K562 (cell line): ENCODE data around the gene ILKAP. TPM values are rescaled to one million over a fixed set of nuclear protein-coding genes. Genes with fewer than 3 reads are reported as not detected.

ENCODE experiments used
- BRCA1 ChIP-seq, 2 experiments: fragments of 450-650 bp in 1 of 2; sonication (generic) in 1 of 2; formaldehyde crosslinking in 1 of 2; IDR thresholded peaks; 2 replicates each; pipeline versions ENCODE4 v1.5.0 to v1.6.1; 2017 to 2020; ENCODE audit warnings: mild to moderate bottlenecking in 1 of 2, missing genetic modification reagents in 1 of 2
- BRD4 ChIP-seq: fragments of 200-600 bp; sonication (generic); IDR thresholded peaks from 2 replicates; pipeline ENCODE4 v1.6.1; 2017; ENCODE audit warnings: inconsistent platforms
- BRF1 ChIP-seq: IDR thresholded peaks from 3 replicates; pipeline ENCODE4 v1.6.1; 2011; ENCODE audit warnings: borderline replicate concordance, mild to moderate bottlenecking; ENCODE audit not compliant: insufficient read length; ENCODE audit errors: extremely low read depth
- DEAF1 ChIP-seq: fragments of 450-650 bp; formaldehyde crosslinking; IDR thresholded peaks from 2 replicates; pipeline ENCODE4 v1.4.0; 2020; ENCODE audit warnings: mild to moderate bottlenecking, moderate library complexity
- HDAC3 ChIP-seq: fragments of 450-650 bp; IDR thresholded peaks from 2 replicates; pipeline ENCODE4 v1.6.1; 2018; ENCODE audit warnings: borderline replicate concordance, mild to moderate bottlenecking, moderate library complexity; ENCODE audit not compliant: partially characterized antibody
- KLF6 ChIP-seq: fragments of 250-450 bp; sonication (Bioruptor Pico); IDR thresholded peaks from 2 replicates; pipeline ENCODE4 v1.4.0; 2020; ENCODE audit warnings: mild to moderate bottlenecking, moderate library complexity, borderline replicate concordance
- NFIC ChIP-seq: fragments of 450-650 bp; IDR thresholded peaks from 2 replicates; pipeline ENCODE4 v1.6.1; 2017; ENCODE audit warnings: mild to moderate bottlenecking, inconsistent platforms
- POLR2A ChIP-seq: fragments of 450-650 bp; conservative IDR thresholded peaks from 2 replicates; pipeline ENCODE4 v1.6.1; 2016
- RNF2 ChIP-seq: sonication (generic); IDR thresholded peaks from 2 replicates; pipeline ENCODE4 v1.6.1; 2016
- RNF219 ChIP-seq: fragments of 250-450 bp; sonication (Bioruptor Pico); IDR thresholded peaks from 2 replicates; pipeline ENCODE4 v1.5.0; 2022; ENCODE audit warnings: mild to moderate bottlenecking
- SP1 ChIP-seq: sonication (generic); formaldehyde crosslinking; IDR thresholded peaks from 2 replicates; pipeline ENCODE4 v1.8.1; 2022; ENCODE audit warnings: mild to moderate bottlenecking, missing genetic modification reagents
- SRSF3 ChIP-seq: fragments of 200-400 bp; formaldehyde crosslinking; IDR thresholded peaks from 2 replicates; pipeline ENCODE4 v1.6.1; 2016; ENCODE audit warnings: mild to moderate bottlenecking, low read length, moderate library complexity; ENCODE audit not compliant: insufficient read depth
- TAL1 ChIP-seq: fragments of 450-650 bp; IDR thresholded peaks from 2 replicates; pipeline ENCODE4 v1.6.1; 2016; ENCODE audit warnings: mild to moderate bottlenecking
- ZBTB33 ChIP-seq: sonication (generic); formaldehyde crosslinking; IDR thresholded peaks from 2 replicates; pipeline ENCODE4 v1.8.1; 2023; ENCODE audit warnings: mild to moderate bottlenecking, missing genetic modification reagents
- ZEB2 ChIP-seq: fragments of 450-650 bp; IDR thresholded peaks from 2 replicates; pipeline ENCODE4 v1.6.1; 2016
- ZKSCAN3 ChIP-seq: fragments of 250-450 bp; sonication (Bioruptor Pico); IDR thresholded peaks from 2 replicates; pipeline ENCODE4 v1.4.0; 2020
- ZNF140 ChIP-seq: fragments of 250-450 bp; sonication (Bioruptor Pico); IDR thresholded peaks from 2 replicates; pipeline ENCODE4 v1.8.0; 2021; ENCODE audit warnings: moderate library complexity, mild to moderate bottlenecking, inconsistent platforms
- ZNF143 ChIP-seq: sonication (generic); formaldehyde crosslinking; IDR thresholded peaks from 2 replicates; pipeline ENCODE4 v1.9.0; 2022; ENCODE audit warnings: mild to moderate bottlenecking, missing genetic modification reagents
- ZNF436 ChIP-seq: fragments of 250-450, 450-650 bp; sonication (Bioruptor Pico); formaldehyde crosslinking; IDR thresholded peaks from 2 replicates; pipeline ENCODE4 v1.7.0; 2020; ENCODE audit warnings: mild to moderate bottlenecking
- ZNF592 ChIP-seq: fragments of 450-650 bp; IDR thresholded peaks from 2 replicates; pipeline ENCODE4 v1.6.1; 2017; ENCODE audit warnings: antibody characterized with exemption, mild to moderate bottlenecking
- polyA plus RNA-seq, 8 experiments: library from polyadenylated mRNA; depleted of rRNA in 4 of 8; stranded (reverse) in 5 of 8; unstranded in 3 of 8; fragments of >200 nt; fragmentation: Nextera tagmentation in 2 of 8; fragmentation: Illumina TruSeq in 1 of 8; extraction: Ambion mirVana in 2 of 8; extraction: Trizol in 1 of 8; gene quantifications; 2 replicates each; pipeline versions ENCODE4 v1.2.1 to v1.2.3, GENCODE V29; 2011 to 2014; ENCODE audit warnings: inconsistent platforms in 1 of 8, missing spikeins in 1 of 8
- total RNA-seq, 7 experiments: library from RNA; depleted of rRNA in 6 of 7; stranded (reverse); fragments of >200 nt in 6 of 7; fragmentation: Illumina TruSeq in 2 of 7; extraction: Trizol in 2 of 7; gene quantifications; 2 replicates each; pipeline versions ENCODE4 v1.2.1 to v1.2.3, GENCODE V29; 2011 to 2021; ENCODE audit warnings: low replicate concordance in 1 of 7

Gene ILKAP
- total and polyA plus RNA-seq, 9 of the 15 experiments (the other 6 are each of a cell fraction or from before 2014, with no cell fraction given): 3.1 to 43.9 (median 20.7) TPM

- no peak for TF ChIP-seq DEAF1 (CRISPR knock-in tag)
- TF ChIP-seq SRSF3: no peak
- TF ChIP-seq RNF2: peak; percentile 57; the same call in 1 of the 2 replicates
- TF ChIP-seq ZBTB33 (CRISPR knock-in tag): 0 out of 2 replicates have a peak, but pooled peaks have one; percentile 38
- TF ChIP-seq BRF1: no peak
- TF ChIP-seq ZNF143 (CRISPR knock-in tag): peak; percentile 87
- peak; percentile 79 for TF ChIP-seq SP1 (CRISPR knock-in tag)
- no peak for TF ChIP-seq RNF219 (CRISPR knock-in tag)
- TF ChIP-seq POLR2A: peak; percentile 60; the same call in 1 of the 2 replicates
- TF ChIP-seq ZKSCAN3 (CRISPR knock-in tag): no peak
- peak; percentile 86 for TF ChIP-seq ZNF592
- TF ChIP-seq KLF6 (CRISPR knock-in tag): no peak
- TF ChIP-seq NFIC: 0 out of 2 replicates have a peak, but pooled peaks have one; percentile 34
- TF ChIP-seq BRD4: no peak
- TF ChIP-seq ZNF436 (CRISPR knock-in tag): no peak
- no peak for TF ChIP-seq ZNF140 (CRISPR knock-in tag)
- TF ChIP-seq TAL1: no peak
- no peak for TF ChIP-seq HDAC3
- TF ChIP-seq ZEB2: no peak
- TF ChIP-seq BRCA1 (IDR thresholded peaks at IDR 0.05): no peak
- TF ChIP-seq BRCA1 (CRISPR knock-in tag; IDR thresholded peaks at IDR 0.05): no peak
These were observed 27.8 kb upstream of the ILKAP start (continued) for GRCh38 chr2:238231251-238231793.
